Kidney (tissue), 14 donors: ENCODE results near the gene CD99L2. TPM values are rescaled to one million over a fixed set of nuclear protein-coding genes. Genes with fewer than 3 reads are reported as not detected.

Experiments
- DNase-seq, 5 donors: peaks; one replicate each; pipeline ENCODE4 v3.0.0-alpha.2; 2013 to 2020
- FAIRE-seq: peaks from 2 replicates; lab custom pipeline; 2012; peaks lifted over from hg19 to GRCh38; lab: Jason Lieb, UNC
- H3K27ac ChIP-seq, 2 donors: one replicate each; pipeline ENCODE4 v1.7.0; 2013; ENCODE audit warnings: low read depth in 2 of 2, low read length in 2 of 2, inconsistent platforms in 1 of 2
- H3K27me3 ChIP-seq: one replicate; pipeline ENCODE4 v1.7.1; 2013; ENCODE audit warnings: low read length, inconsistent platforms; ENCODE audit not compliant: control insufficient read depth, insufficient read depth
- H3K36me3 ChIP-seq, 3 donors: one replicate each; pipeline versions ENCODE4 v1.7.0 to v1.7.1; 2013; ENCODE audit warnings: low read length in 3 of 3, control low read depth in 1 of 3, inconsistent platforms in 1 of 3; ENCODE audit not compliant: insufficient read depth in 3 of 3, control insufficient read depth in 2 of 3
- H3K4me1 ChIP-seq, 3 donors: one replicate each; pipeline versions ENCODE4 v1.7.0 to v1.7.1; 2013; ENCODE audit warnings: low read length in 3 of 3, inconsistent platforms in 1 of 3, low read depth in 1 of 3; ENCODE audit not compliant: control insufficient read depth in 2 of 3, insufficient read depth in 2 of 3
- H3K4me3 ChIP-seq, 3 donors: one replicate each; pipeline versions ENCODE4 v1.7.0 to v1.8.1; 2013; ENCODE audit warnings: low read length in 3 of 3, control low read depth in 1 of 3, inconsistent platforms in 1 of 3
- H3K9ac ChIP-seq, 3 donors: one replicate each; pipeline versions ENCODE4 v1.7.0 to v1.7.1; 2013; ENCODE audit warnings: low read length in 3 of 3, control low read depth in 1 of 3, inconsistent platforms in 1 of 3
- H3K9me3 ChIP-seq, 3 donors: one replicate each; pipeline versions ENCODE4 v1.7.0 to v1.7.1; 2013; ENCODE audit warnings: low read length in 3 of 3, control low read depth in 1 of 3, inconsistent platforms in 1 of 3; ENCODE audit not compliant: control insufficient read depth in 2 of 3, insufficient read depth in 1 of 3
- CTCF ChIP-seq: IDR thresholded peaks from 3 replicates; pipeline ENCODE4 v1.5.1; 2012; ENCODE audit warnings: mild to moderate bottlenecking, moderate library complexity, borderline replicate concordance; ENCODE audit not compliant: insufficient read depth; ENCODE audit errors: extremely low read depth
- intact Hi-C: fragments of 100-400 bp; cut with DNase I; formaldehyde crosslinking; loops from one replicate; pipeline ENCODE4 v1.11.1; 2022
- polyA plus RNA-seq: library from polyadenylated mRNA; stranded (reverse); fragments of 350-450 nt; fragmentation: Illumina TruSeq; extraction: RNeasy Lipid Tissue Mini Kit (QIAGEN cat#74804); gene quantifications from one replicate; pipeline ENCODE4 v1.2.3, GENCODE V29; 2014; ENCODE audit warnings: low read depth, low replicate concordance; ENCODE audit not compliant: insufficient read depth
- total RNA-seq: library from RNA; stranded (reverse); fragmentation: NEBNext Ultra II Directional; extraction: Animal tissue kit (Norgen Biotek cat#: 25700); gene quantifications from one replicate; pipeline ENCODE4 v1.2.1, GENCODE V29; 2021
- donor health status: control.
- donor health status: control.
- donor health status: control.
- donor health status: control.
- donor health status: control.
- donor health status: DM: yes; HTN: yes; CAD: no.
- donor health status: Normal renal cell carcinoma (clear cell type).

CD99L2 gene
- total and polyA plus RNA-seq, 2 donors from 2014 or later = 30.9 to 38.0 TPM

DNA sequence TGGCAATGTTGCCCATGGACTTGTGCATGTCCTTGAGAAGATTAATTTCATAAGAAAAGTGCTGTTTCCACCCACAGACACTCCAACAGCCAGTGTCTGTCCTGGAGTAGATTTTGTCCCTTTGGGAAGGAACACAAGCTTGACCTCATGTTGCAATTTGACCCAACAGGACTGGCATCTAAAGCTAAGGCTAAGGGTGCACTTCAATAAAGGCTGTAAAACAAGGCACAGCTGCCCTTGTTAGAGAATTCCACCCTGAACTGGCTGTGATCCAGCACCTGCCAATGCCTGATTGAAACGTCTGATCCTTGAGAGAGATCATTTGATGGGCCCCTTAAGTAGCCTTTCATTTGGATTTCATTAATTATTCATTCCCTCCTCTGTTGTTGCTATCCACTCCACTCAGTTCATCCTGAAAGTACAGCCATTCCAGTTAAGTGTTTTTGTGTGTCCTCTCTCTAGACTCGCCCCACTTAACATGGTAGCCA is 56.2 kb downstream of the CD99L2 start:
- no peaks in the 10 kb centered on the region for H3K27me3 ChIP-seq
- H3K36me3 ChIP-seq = no peaks in the 10 kb centered on the region
- H3K9me3 ChIP-seq = no peaks in the 10 kb centered on the region
- H3K4me3 ChIP-seq = no peak overlapping the region
- peaks cover 0 to 3% (median 0%) of the 10 kb centered on the region in 3 donors for H3K4me1 ChIP-seq
- H3K9ac ChIP-seq = no peak overlapping the region
- TF ChIP-seq CTCF = no peak
- DNase-seq (no peak), FAIRE-seq (no peak)
- intact Hi-C loops = no loop called here
- no peak overlapping the region for H3K27ac ChIP-seq

GRCh38 chrX:150841456-150842197 is 56.8 kb downstream of the CD99L2 start:
- Histone ChIP-seq H3K9ac (no peak overlapping the region), H3K4me3 (no peak overlapping the region), H3K27me3 (no peaks in the 10 kb centered on the region), H3K36me3 (no peaks in the 10 kb centered on the region), H3K27ac (no peak overlapping the region), H3K4me1 (peaks cover 0 to 2% (median 0%) of the 10 kb centered on the region in 3 donors), H3K9me3 (no peaks in the 10 kb centered on the region)
- DNase-seq (no peak), FAIRE-seq (no peak)
- intact Hi-C loops = no loop called here
- no peak for TF ChIP-seq CTCF

DNA sequence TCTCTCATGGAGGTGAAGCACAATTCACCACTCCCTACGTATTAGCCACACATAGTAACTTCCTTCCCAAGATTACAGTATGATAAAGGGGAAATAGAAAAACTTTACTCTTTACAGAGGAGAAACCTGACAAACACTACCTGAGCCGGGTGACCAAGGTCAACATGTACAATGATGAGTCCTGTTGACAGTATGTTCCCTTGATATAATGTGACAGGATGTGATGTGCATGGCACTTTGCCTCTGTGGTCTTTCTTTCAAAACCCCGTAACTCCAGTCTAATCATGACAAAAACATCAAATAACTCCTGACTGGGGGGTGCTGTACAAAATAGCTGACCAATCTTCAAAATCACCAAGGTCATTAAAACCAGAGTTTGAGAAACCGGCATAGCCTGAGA is 60.6 kb downstream of the CD99L2 start:
- DNase-seq = no peak
- no peaks in the 10 kb centered on the region for H3K36me3 ChIP-seq
- no peak for FAIRE-seq
- no peak for TF ChIP-seq CTCF
- H3K4me3 ChIP-seq = no peak overlapping the region
- no peaks in the 10 kb centered on the region for H3K4me1 ChIP-seq
- H3K27ac ChIP-seq = no peak overlapping the region
- intact Hi-C loops = no loop called here
- H3K9me3 ChIP-seq = no peaks in the 10 kb centered on the region
- no peak overlapping the region for H3K9ac ChIP-seq
- H3K27me3 ChIP-seq = no peaks in the 10 kb centered on the region
